Nephron (organoid): ENCODE data around the gene TRMT1.

Experiments used
- H3K27ac Mint-ChIP-seq, 3 experiments: 2 replicates each; pipeline ENCODE4 v1.8.0; 2020; ENCODE audit warnings: mixed read lengths in 3 of 3, mild to moderate bottlenecking in 2 of 3, moderate library complexity in 1 of 3
- H3K27me3 Mint-ChIP-seq: 2 replicates; pipeline ENCODE4 v1.8.0; 2021; ENCODE audit warnings: low read depth, mild to moderate bottlenecking, moderate library complexity, mixed read lengths
- H3K36me3 Mint-ChIP-seq: 2 replicates; pipeline ENCODE4 v1.8.0; 2020; ENCODE audit warnings: low read depth, mixed read lengths
- H3K4me1 Mint-ChIP-seq: 2 replicates; pipeline ENCODE4 v1.8.0; 2020; ENCODE audit warnings: mixed read lengths
- H3K4me3 Mint-ChIP-seq, 3 experiments: 2 replicates each; pipeline ENCODE4 v1.8.0; 2020; ENCODE audit warnings: mild to moderate bottlenecking in 3 of 3, mixed read lengths in 3 of 3, moderate library complexity in 2 of 3
- H3K9me3 Mint-ChIP-seq: 2 replicates; pipeline ENCODE4 v1.8.0; 2020; ENCODE audit warnings: mixed read lengths
- TF ChIP-seq, protein P1 (sequence below), 3 experiments: fragments of 200-600 bp; sonication (generic); IDR thresholded peaks; one replicate each; pipeline ENCODE4 v1.5.0; 2021; ENCODE audit warnings: antibody characterized with exemption in 3 of 3; ENCODE audit not compliant: unreplicated experiment in 3 of 3

Gene TRMT1

DNA sequence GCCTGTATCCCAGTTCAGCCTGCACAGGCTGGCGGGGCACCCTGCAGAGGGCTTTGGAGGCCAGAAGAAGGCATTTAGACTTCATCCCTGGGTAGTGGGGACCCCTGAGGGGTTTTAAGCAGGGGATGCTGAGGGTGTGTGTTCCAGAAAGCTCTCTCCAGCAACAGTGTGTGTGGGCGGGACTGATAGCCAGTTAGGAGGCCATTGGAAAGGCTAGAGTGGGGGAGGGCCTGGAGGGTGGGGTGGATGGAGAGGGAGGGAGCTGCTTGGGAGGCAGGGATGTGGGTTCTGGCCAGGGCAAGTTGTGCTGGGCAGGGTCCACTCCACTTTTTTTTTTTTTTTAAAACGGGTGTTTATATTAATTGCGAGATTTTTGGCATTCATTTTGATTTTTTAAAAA lies 42.2 kb downstream of the TRMT1 start:
- Mint-ChIP-seq H3K27ac (peak overlapping the region in 2 of 3 experiments; percentile 38 to 48), H3K9me3 (no peaks in the 10 kb centered on the region), H3K36me3 (no peaks in the 10 kb centered on the region), H3K27me3 (peaks cover 46% of the 10 kb centered on the region), H3K4me1 (peaks cover 59% of the 10 kb centered on the region), H3K4me3 (no peak overlapping the region)
- TF ChIP-seq, protein P1, sequence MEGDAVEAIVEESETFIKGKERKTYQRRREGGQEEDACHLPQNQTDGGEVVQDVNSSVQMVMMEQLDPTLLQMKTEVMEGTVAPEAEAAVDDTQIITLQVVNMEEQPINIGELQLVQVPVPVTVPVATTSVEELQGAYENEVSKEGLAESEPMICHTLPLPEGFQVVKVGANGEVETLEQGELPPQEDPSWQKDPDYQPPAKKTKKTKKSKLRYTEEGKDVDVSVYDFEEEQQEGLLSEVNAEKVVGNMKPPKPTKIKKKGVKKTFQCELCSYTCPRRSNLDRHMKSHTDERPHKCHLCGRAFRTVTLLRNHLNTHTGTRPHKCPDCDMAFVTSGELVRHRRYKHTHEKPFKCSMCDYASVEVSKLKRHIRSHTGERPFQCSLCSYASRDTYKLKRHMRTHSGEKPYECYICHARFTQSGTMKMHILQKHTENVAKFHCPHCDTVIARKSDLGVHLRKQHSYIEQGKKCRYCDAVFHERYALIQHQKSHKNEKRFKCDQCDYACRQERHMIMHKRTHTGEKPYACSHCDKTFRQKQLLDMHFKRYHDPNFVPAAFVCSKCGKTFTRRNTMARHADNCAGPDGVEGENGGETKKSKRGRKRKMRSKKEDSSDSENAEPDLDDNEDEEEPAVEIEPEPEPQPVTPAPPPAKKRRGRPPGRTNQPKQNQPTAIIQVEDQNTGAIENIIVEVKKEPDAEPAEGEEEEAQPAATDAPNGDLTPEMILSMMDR (IDR thresholded peaks at IDR 0.05; ENCODE audit: unreplicated experiment in 3 of 3): no peak

DNA sequence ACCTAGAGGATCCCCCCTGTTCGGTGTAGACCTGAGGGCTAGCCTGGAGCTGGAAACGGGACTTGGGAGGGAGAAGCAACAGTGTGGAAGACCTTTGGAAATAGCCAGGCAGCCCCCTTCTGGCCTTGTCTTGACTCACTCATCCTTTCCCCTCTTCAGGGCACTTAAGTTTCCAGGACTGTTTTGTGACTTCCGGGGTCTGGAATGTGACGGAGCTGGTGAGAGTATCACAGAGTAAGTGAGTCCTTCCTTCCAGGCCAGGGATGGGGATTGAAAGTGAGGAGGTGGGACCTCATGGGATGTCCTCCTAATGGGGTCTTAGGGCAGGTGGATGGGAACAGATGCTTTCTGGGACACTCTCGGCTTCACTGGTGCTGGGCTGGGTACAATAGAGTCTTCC lies 43.3 kb downstream of the TRMT1 start:
- Mint-ChIP-seq H3K4me1 (peaks cover 62% of the 10 kb centered on the region), H3K27me3 (peaks cover 49% of the 10 kb centered on the region), H3K4me3 (no peak overlapping the region), H3K27ac (peak overlapping the region in 1 of 3 experiments; percentile 48), H3K9me3 (no peaks in the 10 kb centered on the region), H3K36me3 (no peaks in the 10 kb centered on the region)
- TF ChIP-seq, protein P1 (IDR thresholded peaks at IDR 0.05; ENCODE audit: unreplicated experiment in 3 of 3): no peak

DNA sequence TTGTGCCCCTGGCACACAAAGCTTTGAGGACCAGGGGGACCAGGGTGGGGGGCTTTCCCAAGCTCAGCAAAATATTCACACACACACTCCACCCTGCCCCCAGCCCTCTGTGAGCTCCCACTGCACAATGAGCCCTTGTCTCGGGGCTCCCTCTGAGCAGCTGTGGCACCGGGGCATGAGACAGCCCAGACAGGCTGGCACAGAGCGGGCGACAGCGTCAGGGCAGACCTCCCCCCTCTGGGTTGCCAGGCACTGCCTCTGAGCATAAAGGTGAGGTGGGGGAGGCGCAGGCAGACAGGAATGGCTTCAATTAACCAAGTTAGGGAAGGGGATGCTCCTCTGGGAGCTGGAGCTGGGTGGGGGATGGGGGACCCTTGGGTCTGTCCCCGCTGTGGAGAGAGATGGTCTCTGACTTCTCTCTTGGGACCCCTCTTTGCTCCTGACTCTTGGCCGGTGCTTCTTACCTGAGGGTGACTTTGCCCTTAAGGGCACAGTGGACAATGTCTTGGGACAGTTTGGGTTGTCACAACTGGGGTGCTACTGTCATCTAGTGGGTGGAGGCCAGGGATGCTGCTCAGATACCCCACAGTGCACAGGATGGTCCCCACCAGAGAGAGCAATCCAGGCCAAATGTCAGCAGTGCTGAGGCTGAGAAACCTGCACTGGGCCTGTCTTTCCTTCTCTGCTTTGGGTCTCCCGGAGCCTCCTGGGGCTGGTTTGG lies 44.2 kb downstream of the TRMT1 start:
- Mint-ChIP-seq H3K27ac (peak overlapping the region in 1 of 3 experiments; percentile 74), H3K4me1 (peaks cover 60% of the 10 kb centered on the region), H3K4me3 (no peak overlapping the region), H3K9me3 (no peaks in the 10 kb centered on the region), H3K27me3 (peaks cover 49% of the 10 kb centered on the region), H3K36me3 (no peaks in the 10 kb centered on the region)
- TF ChIP-seq, protein P1 (IDR thresholded peaks at IDR 0.05; ENCODE audit: unreplicated experiment in 3 of 3): no peak

DNA sequence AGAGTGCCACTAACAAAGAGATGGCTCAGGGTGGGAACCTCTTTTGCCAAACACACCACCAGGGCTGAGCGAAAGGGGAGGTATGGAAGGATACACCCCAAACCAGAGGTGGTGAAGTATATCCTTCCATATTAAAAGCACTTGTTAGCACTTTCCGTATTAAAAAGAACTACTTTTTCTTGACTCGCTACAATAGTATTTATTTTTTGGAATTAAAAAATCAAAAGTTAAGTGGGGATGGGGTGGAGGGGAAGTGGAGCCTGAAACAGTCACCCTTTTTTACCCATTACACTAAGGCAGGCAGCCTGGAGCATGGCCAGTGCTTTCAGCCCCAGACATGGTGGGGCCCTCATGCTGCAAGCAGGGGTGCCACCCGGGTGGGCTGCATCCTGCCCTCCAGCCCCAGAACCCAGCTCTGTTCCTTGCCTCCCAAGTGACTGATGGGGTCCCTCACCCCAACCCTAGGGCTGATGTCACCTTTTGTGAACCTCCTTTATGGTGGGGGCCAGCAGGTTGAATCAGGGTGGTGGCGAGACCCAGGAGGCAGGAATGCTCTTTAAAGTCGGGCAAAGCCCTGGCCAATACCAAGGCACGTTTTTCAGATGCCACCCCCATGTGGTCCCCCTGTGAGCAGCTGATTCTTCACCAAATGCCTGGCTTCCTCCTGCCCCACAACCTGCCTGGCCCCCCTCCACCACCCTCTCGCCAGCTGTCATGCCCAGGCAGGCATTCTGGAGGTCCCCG lies 44.9 kb downstream of the TRMT1 start:
- H3K4me3 Mint-ChIP-seq: no peak overlapping the region
- H3K27me3 Mint-ChIP-seq: peaks cover 50% of the 10 kb centered on the region
- no peaks in the 10 kb centered on the region for H3K9me3 Mint-ChIP-seq
- TF ChIP-seq, protein P1 (IDR thresholded peaks at IDR 0.05; ENCODE audit: unreplicated experiment in 3 of 3): no peak
- H3K36me3 Mint-ChIP-seq: no peaks in the 10 kb centered on the region
- H3K27ac Mint-ChIP-seq: peak overlapping the region in 2 of 3 experiments; percentile 37 to 74
- H3K4me1 Mint-ChIP-seq: peaks cover 61% of the 10 kb centered on the region

DNA sequence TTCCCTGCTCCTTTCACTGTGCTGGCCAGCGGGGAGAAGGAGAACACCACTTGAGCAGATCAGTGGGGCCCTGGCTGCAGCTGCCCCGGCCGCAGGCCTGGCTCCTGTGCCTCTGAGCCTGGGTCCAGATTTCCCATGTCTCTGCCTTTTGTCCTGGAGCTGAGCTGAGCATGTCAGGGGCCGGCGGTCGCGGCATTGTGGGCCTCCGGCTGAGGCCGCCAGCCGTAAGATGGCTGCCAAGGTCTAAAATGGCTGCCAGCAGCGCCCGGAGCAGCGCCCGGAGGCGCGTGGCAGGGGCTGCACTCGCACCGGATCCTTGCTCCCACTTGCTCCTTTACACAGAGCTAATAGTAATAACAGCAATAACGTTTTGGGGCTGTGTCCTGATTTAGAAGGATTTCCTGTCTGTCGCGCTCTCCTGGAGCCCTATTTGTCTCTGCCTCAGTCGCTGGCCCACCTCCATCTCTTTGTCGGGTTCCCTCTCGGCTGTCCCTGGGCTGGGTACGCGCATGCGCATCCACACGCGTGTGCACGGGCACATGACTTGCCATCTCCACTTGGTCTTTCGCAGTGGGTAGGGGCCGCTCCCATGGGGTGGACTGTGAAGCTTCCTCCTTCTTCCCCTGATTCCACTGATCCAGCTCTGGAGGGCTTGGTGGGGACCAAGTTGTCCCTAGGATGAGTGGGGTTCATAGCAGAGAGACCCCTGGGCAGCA lies 46.0 kb downstream of the TRMT1 start:
- H3K36me3 Mint-ChIP-seq: no peaks in the 10 kb centered on the region
- TF ChIP-seq, protein P1 (IDR thresholded peaks at IDR 0.05; ENCODE audit: unreplicated experiment in 3 of 3): no peak
- H3K27ac Mint-ChIP-seq: peak overlapping the region in 2 of 3 experiments; percentile 25 to 59
- H3K4me3 Mint-ChIP-seq: no peak overlapping the region
- peaks cover 62% of the 10 kb centered on the region for H3K4me1 Mint-ChIP-seq
- H3K27me3 Mint-ChIP-seq: peaks cover 52% of the 10 kb centered on the region
- H3K9me3 Mint-ChIP-seq: no peaks in the 10 kb centered on the region
